Fibroblast of lung (primary cell): Measurements from ENCODE around the gene STXBP6. TPM values are rescaled to one million over a fixed set of nuclear protein-coding genes. Genes with fewer than 3 reads are reported as not detected.

Experiments
- DNase-seq, 2 donors: peaks; one replicate each; pipeline versions ENCODE4 v3.0.0 to v3.0.0-alpha.2; 2010; ENCODE audit warnings: low read depth in 2 of 2
- H2AFZ ChIP-seq: 2 replicates; pipeline ENCODE4 v1.5.1; 2012; ENCODE audit warnings: low read length, control low read depth, inconsistent platforms
- H3K27ac ChIP-seq: 2 replicates; pipeline ENCODE4 v1.5.1; 2011; ENCODE audit warnings: low read length, control low read depth; ENCODE audit not compliant: insufficient read depth
- H3K27me3 ChIP-seq: 2 replicates; pipeline ENCODE4 v1.5.1; 2011; ENCODE audit warnings: mild to moderate bottlenecking, low read length; ENCODE audit not compliant: control insufficient read depth, insufficient read depth
- H3K36me3 ChIP-seq: 2 replicates; pipeline ENCODE4 v1.5.1; 2011; ENCODE audit warnings: low read length; ENCODE audit not compliant: control insufficient read depth, insufficient read depth
- H3K4me1 ChIP-seq: 2 replicates; pipeline ENCODE4 v1.5.1; 2011; ENCODE audit warnings: low read length; ENCODE audit not compliant: control insufficient read depth, insufficient read depth; ENCODE audit errors: extremely low read depth
- H3K4me2 ChIP-seq: 2 replicates; pipeline ENCODE4 v1.5.1; 2011; ENCODE audit warnings: low read length, control low read depth; ENCODE audit not compliant: insufficient read depth; ENCODE audit errors: extremely low read depth
- H3K4me3 ChIP-seq, 4 experiments: fragments of 200-600 bp in 1 of 4; sonication (generic) in 1 of 4; replicated peaks in 1 of 4; 2 replicates each; pipeline ENCODE4 v1.5.1; 2011 to 2016; ENCODE audit warnings: low read length in 4 of 4, low read depth in 3 of 4, mild to moderate bottlenecking in 3 of 4, control low read depth in 2 of 4, inconsistent platforms in 1 of 4, mixed read lengths in 1 of 4; ENCODE audit not compliant: insufficient read depth in 1 of 4; ENCODE audit errors: control extremely low read depth in 1 of 4
- H3K79me2 ChIP-seq: 2 replicates; pipeline ENCODE4 v1.5.1; 2012; ENCODE audit warnings: mild to moderate bottlenecking, low read length, inconsistent platforms; ENCODE audit not compliant: control insufficient read depth, insufficient read depth
- H3K9ac ChIP-seq: 2 replicates; pipeline ENCODE4 v1.5.1; 2011; ENCODE audit warnings: mild to moderate bottlenecking, low read length, control low read depth; ENCODE audit not compliant: insufficient read depth
- H3K9me3 ChIP-seq: 2 replicates; pipeline ENCODE4 v1.5.1; 2012; ENCODE audit warnings: low read depth, low read length; ENCODE audit not compliant: control insufficient read depth, insufficient read depth
- H4K20me1 ChIP-seq: 2 replicates; pipeline ENCODE4 v1.5.1; 2011; ENCODE audit warnings: low read length; ENCODE audit not compliant: control insufficient read depth, insufficient read depth; ENCODE audit errors: extremely low read depth
- EZH2 ChIP-seq: IDR thresholded peaks from 2 replicates; pipeline ENCODE4 v1.5.1; 2012; ENCODE audit warnings: low read length, control low read depth, mild to moderate bottlenecking; ENCODE audit errors: missing control alignments
- polyA plus RNA-seq, 2 donors: library from polyadenylated mRNA; depleted of rRNA in 1 of 2; stranded (reverse) in 1 of 2; unstranded in 1 of 2; fragments of >200 nt; gene quantifications; 2 replicates each; pipeline ENCODE4 v1.2.1, GENCODE V29; 2011 to 2012; ENCODE audit warnings: missing spikeins in 1 of 2
- total RNA-seq: library from RNA; depleted of rRNA; stranded (reverse); fragments of >200 nt; gene quantifications from 2 replicates; pipeline ENCODE4 v1.2.1, GENCODE V29; 2014
- TF ChIP-seq, protein P1 (sequence below), 2 donors: IDR thresholded peaks in 1 of 2; conservative IDR thresholded peaks in 1 of 2; 1 replicate in 1 of 2; 2 replicates in 1 of 2; pipeline ENCODE4 v1.5.1; 2011 to 2012; ENCODE audit warnings: low read length in 2 of 2, control low read depth in 1 of 2, inconsistent platforms in 1 of 2, low read depth in 1 of 2, mild to moderate bottlenecking in 1 of 2

The STXBP6 gene
- total and polyA plus RNA-seq, 2 donors (not counting 1 experiment from before 2014, with no cell fraction given), result 4.5 to 17.8 TPM

DNA sequence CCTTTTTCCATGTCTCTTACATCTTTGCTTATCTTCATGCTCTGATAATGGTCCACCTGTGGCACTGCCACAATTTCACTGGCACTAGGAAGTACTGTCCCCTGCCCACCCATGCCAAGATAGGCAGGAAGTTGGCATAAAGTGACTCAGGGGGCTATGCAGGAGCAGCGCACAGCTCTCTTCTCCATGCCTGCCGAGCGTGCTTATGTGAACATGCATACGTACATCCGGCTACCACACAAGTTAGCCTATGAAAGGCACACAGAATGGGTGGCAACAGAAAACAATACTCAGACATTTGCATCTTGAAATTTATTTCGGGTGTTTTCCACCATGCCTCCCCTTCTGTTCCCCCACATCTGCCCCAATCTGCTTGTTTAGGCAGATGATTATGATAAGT lies 241.5 kb downstream of the STXBP6 start:
- H3K4me2 ChIP-seq, result no peak overlapping the region
- no peak overlapping the region for H2AFZ ChIP-seq
- H3K9me3 ChIP-seq, result no peaks in the 10 kb centered on the region
- no peak overlapping the region for H3K27ac ChIP-seq
- H3K4me1 ChIP-seq, result no peaks in the 10 kb centered on the region
- H3K4me3 ChIP-seq, result no peak overlapping the region
- H3K36me3 ChIP-seq, result no peaks in the 10 kb centered on the region
- H3K27me3 ChIP-seq, result no peaks in the 10 kb centered on the region
- H3K9ac ChIP-seq, result no peak overlapping the region
- no peak for DNase-seq
- no peaks in the 10 kb centered on the region for H3K79me2 ChIP-seq
- H4K20me1 ChIP-seq, result no peaks in the 10 kb centered on the region
- TF ChIP-seq EZH2, result no peak
- TF ChIP-seq, protein P1, sequence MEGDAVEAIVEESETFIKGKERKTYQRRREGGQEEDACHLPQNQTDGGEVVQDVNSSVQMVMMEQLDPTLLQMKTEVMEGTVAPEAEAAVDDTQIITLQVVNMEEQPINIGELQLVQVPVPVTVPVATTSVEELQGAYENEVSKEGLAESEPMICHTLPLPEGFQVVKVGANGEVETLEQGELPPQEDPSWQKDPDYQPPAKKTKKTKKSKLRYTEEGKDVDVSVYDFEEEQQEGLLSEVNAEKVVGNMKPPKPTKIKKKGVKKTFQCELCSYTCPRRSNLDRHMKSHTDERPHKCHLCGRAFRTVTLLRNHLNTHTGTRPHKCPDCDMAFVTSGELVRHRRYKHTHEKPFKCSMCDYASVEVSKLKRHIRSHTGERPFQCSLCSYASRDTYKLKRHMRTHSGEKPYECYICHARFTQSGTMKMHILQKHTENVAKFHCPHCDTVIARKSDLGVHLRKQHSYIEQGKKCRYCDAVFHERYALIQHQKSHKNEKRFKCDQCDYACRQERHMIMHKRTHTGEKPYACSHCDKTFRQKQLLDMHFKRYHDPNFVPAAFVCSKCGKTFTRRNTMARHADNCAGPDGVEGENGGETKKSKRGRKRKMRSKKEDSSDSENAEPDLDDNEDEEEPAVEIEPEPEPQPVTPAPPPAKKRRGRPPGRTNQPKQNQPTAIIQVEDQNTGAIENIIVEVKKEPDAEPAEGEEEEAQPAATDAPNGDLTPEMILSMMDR (conservative IDR thresholded peaks at IDR 0.05 in 1 of 2, IDR thresholded peaks at IDR 0.05 in 1 of 2; ENCODE audit: low read depth in 1 of 2, low read length in 2 of 2), result no peak

DNA sequence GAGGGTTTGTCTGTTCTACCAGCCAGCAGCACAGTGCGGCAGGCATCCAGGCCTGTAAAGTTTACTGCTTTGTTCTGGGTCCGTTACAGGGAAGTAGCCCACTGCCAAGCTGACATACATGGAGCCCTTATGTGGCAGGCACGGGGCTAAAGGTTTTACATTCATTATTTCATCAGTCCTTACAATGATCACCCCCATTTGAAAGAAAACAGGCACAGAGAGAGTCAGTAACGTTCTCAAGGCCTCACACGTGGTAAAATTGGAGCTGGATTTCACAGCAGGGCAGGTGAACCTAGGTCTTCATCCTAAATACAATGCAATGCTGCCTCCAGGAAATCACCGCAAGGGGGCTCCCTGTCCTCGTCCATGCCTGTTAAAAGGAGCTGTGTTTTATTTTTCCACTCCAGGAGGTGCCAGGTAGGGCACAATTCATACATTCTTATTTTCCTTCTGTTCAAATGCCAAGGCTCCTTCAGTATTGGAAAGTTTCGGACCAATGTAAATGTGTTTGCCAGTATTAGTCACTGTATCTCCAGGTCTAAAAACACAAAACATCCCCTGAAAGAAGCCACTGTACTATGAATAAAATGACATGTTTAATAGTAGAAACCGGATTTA lies 243.8 kb downstream of the STXBP6 start:
- Histone ChIP-seq H4K20me1 (no peaks in the 10 kb centered on the region), H3K4me3 (no peak overlapping the region), H3K36me3 (no peaks in the 10 kb centered on the region), H3K9me3 (no peaks in the 10 kb centered on the region), H3K27ac (no peak overlapping the region), H2AFZ (no peak overlapping the region), H3K9ac (no peak overlapping the region), H3K4me2 (no peak overlapping the region), H3K27me3 (no peaks in the 10 kb centered on the region), H3K79me2 (no peaks in the 10 kb centered on the region), H3K4me1 (no peaks in the 10 kb centered on the region)
- TF ChIP-seq, protein P1 (conservative IDR thresholded peaks at IDR 0.05 in 1 of 2, IDR thresholded peaks at IDR 0.05 in 1 of 2; ENCODE audit: low read depth in 1 of 2, low read length in 2 of 2), result peak; percentile 70 to 89
- TF ChIP-seq EZH2, result no peak
- DNase-seq, result peak; percentile 40 to 61

- DNase-seq, result peak in 1 of 2 donors; percentile 15
- Histone ChIP-seq H3K27ac (no peak overlapping the region), H3K36me3 (no peaks in the 10 kb centered on the region), H3K4me3 (no peak overlapping the region), H3K27me3 (no peaks in the 10 kb centered on the region), H3K4me1 (no peaks in the 10 kb centered on the region), H3K9ac (no peak overlapping the region), H2AFZ (no peak overlapping the region), H3K79me2 (no peaks in the 10 kb centered on the region), H4K20me1 (no peaks in the 10 kb centered on the region), H3K9me3 (no peaks in the 10 kb centered on the region), H3K4me2 (no peak overlapping the region)
- TF ChIP-seq EZH2, result no peak
- TF ChIP-seq, protein P1 (conservative IDR thresholded peaks at IDR 0.05 in 1 of 2, IDR thresholded peaks at IDR 0.05 in 1 of 2; ENCODE audit: low read depth in 1 of 2, low read length in 2 of 2), result no peak
Measured at GRCh38 chr14:24804552-24805212, 245.3 kb downstream of the STXBP6 start.
